ENCODE measurements around the gene OGA. TPM values are rescaled to one million over a fixed set of nuclear protein-coding genes. Genes with fewer than 3 reads are reported as not detected.

OGA gene
- total RNA-seq, 1 experiment from 2014 or later, result 47.6 TPM

DNA sequence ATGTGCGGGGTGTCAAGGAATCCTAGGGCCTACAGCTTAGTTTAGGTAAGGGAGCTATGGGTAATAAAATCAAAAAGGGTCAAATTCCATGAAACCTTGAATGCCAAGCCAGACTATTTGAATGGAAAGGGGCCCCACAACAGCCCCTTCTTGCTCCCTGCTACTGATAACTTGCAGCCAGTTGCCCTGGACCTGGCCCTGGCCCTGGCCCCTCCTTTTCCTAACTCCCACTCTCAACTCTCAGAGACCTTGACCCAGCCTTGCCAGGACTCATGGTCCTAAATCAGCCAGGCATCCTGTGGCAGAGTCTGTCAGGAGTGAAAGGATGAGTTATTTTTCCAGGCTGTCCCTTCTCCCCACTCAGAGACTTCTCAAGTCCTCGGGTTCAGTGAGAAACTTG, 19.5 kb upstream of the OGA start:
- DNase-seq (ENCODE audit: low read depth), result no peak

DNA sequence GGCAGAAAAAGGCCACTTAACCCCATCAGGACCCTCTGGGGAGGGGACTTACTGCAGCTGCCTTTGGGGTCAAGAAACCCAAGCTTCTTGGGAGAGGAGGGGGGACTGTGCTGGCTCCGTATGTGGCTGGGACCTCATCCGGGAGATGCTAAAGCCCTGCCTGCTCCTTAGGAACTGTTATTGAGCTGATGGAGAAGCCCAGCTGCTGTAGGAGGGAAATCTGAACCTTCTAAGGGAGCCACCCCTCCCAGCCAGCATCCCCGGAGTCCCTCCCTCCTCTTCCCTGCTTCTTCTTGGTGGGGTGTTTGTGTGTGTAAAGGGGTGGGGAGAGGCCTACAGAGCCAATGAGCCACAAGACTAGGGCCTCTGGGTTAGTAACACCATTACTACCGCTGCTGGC, 17.1 kb upstream of the OGA start:
- no peak for DNase-seq (ENCODE audit: low read depth)

DNA sequence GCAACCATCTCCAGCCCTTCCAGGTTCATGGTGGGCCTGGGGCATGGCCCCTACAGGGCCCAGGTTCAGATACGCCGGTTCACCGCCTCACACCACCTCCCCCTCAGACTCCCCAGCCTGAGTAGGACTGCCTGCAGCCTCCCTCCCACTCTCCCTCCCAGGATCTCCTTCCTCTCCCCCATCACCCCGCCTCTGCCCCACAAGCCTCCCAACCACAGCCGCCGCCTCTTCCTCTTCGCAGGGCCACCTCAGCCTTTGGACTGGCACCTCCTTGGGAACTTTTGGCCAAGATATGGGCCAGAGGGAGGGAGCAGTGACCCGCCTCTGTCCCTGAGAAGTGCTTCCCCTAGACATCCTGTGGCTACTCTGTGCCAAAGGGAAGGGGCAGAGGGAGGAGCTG, 16.1 kb upstream of the OGA start:
- no peak for DNase-seq (ENCODE audit: low read depth)

DNA sequence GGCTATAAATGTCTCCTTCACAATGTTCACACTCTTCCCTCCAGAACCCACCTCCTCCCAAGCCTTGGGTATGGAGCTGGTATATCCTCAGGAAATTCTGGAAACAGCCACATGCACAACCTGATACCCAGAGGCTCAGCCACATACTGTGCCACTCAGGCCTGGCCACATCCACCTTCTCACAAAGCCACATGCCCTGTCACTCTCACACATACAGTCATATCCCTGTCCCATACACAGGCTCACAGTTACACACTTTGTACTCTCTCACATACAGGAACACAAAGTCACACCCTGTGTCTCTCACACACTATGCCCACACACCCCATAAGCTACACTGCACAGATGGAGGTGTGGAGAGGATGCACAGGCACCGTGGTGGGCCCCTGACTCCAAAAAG, 15.2 kb upstream of the OGA start:
- no peak for DNase-seq (ENCODE audit: low read depth)

DNA sequence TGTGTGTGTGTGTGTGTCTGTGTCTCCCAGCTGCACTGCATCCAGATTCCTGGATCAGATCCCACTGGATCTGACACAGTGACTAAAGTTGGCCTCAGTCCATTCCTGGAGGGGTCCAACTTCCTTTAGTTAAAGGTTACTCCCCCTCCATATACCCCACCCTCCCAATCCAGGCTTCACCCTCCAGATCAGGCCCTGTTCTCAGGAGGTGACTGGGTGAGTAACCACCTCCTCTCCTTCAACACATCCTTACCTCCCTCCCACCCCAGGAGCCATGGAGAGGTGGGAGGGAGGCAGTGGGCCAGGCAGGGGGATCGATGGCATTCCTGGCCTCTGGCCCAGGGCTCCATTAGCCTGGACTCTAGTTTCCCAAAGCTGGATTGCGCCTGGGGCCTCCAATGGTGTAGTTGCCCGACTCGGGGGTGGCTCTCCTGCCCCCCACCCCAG, 14.1 kb upstream of the OGA start:
- DNase-seq (ENCODE audit: low read depth), result no peak

DNA sequence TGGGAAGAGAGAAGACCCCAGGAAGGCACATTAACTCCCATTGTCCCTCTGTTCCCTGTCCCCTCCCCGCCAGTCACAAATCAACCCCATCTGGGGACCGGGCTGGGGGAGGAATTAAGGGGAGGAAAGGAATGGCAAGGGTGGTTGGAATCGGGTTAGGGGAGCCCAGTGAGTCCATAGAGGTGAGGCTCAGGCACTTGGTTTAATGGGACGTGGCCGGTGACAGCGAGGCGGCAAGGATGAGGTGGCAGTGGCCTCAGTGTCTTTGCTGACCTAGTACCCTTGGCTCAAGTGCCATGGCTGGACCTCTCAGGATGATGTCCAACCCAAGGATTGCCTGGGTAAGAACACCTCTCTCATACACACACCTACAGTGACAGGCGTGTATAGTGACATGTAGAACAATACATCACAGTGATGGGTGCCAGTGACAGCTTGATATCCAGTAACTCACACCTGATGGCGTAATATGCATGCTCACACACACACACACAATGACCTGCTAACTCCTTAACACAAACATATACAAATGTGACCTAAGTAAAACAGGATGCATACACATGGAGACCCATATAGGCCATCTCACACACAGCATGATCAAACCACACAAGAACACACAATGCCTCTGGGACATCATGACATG, 13.0 kb upstream of the OGA start:
- DNase-seq (ENCODE audit: low read depth), result no peak

DNA sequence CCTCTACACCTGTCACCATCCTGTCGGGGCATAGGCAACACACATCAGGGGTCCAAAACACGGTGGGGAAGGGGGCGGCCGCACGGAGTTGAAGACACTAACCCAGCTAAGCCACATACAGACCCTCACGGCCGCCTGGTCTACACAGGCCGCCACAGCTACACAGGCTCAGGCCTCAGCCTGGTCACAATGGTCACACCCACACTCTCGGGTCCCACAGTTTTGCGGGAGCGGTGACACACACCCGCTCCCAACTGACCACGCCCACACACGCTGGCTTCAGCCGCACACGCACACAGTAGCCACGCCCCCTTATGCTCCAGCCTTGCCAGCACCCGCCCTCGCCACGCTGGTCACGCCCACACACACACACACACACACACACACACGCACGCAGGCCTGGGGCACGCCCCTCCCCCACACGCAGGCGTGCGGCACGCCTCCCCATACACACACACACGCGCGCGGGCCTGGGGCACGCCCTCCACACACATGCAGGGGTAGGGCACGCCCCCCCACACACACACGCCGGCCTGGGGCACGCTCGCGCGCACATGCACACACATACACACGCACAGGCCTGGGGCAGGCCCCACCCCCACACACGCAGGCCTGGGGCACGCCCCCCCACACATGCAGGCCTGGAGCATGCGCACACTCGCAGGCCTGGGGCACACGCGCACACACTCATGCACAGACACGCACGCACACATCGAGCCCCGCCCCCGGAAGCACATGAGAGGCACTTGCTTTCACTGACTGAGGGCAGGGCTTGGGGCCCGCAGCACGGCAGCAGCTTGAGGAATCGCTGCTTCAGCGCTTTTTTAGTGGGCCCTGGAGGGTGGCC, 12.3 kb upstream of the OGA start:
- DNase-seq (ENCODE audit: low read depth), result peak; percentile 81

DNA sequence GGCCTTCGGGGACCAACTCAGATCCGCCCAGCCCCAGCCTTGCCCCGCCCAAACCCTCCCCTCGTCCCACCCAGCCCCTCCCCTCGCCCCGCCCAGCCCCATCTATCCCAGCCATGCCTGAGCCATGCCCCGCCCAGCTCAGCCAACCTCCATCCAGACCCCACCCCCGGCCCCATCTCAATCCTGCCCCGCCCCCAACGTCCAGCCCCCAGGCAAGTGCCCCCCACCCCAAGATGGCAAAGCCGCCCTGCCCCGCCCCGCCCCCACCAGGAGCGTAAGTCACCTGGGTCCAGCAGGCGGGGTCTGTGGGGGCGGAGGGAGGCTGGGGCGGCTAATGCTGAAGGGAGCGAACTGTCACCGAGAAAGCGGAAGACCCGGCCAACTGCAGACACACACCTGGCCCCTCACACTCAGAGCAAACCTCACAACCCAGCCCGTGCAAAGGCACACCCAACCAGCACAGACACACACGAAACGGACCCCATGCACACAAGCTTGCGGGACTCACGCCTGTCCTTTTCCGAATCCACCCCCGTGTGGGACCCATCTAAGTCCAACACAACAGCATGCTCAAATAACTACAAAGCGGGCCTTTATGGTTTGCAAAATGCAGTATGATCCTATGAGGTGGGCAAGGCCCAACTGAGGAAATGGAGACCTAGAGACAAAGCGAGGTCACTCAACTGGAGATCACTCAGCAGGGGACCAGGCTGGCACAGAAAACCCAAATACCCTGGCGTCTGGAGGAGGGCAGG, 11.5 kb upstream of the OGA start:
- DNase-seq (ENCODE audit: low read depth), result no peak

DNA sequence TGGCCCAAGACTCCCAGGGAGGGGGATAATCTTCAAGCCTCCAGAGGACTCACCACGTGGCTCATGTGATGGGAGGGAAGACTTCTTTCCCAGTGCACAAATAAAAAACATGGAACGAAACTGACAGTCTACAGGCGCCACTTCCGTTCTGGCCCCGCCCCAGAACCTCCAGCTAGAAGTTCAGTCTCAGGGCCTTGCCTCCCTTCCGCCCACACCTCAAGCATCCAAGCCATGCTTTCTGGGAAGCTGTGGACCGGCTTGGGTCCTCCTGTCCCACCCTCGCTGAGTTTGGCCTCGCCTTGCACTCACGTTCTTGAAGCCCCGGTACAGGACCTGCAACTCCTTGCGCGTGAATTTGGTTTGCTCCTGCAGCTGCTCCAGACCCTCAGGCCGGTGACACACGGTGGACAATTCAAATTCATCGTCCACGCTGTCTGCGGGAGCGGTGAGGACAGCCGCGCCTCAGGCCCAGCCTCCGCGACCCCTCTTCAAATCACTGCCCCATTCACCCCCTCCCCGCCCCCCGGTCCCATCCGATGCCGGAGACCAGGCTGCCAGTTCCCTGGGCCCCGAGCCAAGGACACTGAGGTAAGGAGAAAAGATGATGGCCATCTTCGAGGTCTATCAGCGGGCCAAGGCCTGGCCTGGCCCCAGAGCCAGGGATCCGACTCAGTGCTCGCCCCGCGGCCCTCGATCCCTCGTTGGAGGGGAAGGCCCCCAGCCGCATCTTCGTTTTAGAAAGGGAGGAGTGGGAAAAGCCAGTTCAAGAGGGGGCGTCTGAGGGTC, 10.7 kb upstream of the OGA start:
- DNase-seq (ENCODE audit: low read depth), result no peak

DNA sequence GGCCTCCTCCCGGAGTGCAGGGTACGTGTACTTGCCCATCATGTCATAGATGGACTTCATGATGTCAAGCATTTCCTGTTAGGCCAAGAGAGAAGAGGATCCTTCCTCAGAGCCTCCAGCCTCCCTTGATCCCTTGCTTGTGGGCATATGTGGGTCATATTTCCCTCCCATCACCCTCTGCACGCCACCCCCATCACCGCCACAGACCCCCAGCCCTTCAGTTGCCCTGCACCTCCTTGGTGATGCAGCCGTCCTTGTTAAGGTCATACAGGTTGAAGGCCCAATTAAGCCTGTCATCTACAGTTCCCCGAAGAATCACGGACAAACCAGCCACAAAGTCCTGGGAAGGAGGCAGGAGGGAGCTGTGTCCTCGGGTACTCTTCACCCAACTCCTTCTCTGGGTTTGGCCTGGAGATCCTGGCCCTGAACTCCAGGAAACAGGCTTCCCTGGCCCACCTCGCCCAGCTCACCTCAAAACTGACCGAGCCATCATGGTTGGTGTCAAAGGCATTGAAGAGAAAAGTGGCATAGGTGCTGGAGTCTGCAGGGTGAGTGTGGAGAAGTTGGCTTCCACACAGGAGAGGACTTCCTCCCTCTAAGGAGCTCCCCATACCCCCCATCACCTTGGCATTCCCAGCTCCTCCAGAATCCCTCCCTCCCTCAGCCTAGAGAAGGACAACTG, 9.8 kb upstream of the OGA start:
- no peak for DNase-seq (ENCODE audit: low read depth)

DNA sequence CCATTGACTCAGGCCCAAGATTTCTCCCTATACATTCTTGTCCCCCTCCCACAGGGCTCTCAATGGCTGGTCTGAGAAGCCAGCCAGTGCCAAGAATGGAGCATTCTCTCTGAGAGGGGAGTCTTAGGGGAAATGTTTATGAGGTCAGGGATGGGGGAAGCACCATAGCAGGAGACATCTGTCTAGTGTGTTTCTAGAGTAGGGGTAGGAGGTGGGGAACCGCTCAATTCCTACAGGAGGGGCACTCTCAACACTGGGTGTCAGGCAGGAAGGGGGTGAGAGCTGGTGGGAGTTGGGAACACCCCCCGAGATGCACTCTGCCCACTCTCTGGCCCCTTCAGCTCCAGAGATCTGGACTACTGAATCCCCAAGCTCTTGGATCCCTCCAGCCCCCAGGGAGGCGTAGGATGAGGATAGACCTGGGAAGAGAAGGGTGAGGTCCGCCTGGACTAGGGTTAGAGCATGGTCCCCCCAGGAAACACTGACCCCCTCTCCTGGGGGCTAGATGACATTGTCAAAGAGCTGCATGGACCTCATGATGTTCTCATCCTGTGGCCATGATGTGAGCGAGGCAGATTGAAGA, 8.7 kb upstream of the OGA start:
- DNase-seq (ENCODE audit: low read depth), result no peak

DNA sequence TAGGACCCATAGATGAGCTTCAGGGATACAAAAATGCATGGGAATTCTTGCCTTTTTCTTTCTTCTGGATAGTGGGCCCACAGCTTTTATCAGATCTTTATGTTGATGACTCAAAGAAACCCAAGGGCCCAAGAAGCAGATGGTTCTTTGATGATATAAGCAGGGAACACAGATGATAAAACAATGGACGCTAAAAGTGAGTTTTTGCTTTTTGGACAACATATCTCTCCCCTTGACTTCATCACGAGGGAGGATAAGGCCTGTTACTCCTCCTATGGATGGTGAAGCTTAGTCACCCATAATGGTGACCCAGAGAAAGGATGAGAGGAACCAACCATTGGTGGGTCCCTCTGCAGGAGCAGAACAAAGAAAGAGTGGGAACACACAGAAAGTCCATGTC, 6.5 kb upstream of the OGA start:
- no peak for DNase-seq (ENCODE audit: low read depth)

DNA sequence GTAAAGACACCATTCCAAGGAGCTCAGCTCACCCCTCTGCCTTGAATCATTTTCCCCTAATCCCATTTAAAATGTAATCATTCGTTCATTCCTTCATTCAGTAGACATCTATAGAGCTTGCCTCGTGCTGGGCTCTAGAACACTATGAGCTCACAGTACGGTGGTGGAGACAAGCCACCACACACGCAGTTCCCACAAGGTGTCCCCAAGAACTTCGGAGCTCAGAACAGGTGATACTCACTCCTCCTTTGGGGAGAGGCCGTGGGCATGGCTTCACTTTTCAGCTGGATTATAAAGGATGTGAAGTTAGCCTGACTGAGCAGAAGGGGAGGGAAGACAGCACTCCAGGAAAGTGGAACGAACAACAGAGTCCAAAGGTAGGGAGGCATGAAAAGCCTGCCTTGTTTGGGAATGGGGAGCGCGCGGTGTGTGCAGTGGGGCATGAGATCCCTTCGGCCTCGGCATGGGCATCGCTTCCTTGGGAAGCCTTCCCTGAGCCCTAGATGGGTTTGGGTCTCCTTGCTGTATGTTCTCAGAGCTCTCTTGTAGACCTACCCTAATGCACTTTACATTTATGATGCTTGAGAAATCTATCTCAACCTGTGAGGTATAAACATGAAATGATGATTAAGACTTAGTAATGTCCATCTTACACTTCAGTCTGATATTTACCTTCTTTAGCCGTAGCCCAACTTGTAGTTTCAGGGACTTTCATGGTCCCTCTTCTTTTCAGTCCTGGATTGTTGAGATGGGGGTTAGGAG, 809 bp upstream of the OGA start:
- no peak for DNase-seq (ENCODE audit: low read depth)

DNA sequence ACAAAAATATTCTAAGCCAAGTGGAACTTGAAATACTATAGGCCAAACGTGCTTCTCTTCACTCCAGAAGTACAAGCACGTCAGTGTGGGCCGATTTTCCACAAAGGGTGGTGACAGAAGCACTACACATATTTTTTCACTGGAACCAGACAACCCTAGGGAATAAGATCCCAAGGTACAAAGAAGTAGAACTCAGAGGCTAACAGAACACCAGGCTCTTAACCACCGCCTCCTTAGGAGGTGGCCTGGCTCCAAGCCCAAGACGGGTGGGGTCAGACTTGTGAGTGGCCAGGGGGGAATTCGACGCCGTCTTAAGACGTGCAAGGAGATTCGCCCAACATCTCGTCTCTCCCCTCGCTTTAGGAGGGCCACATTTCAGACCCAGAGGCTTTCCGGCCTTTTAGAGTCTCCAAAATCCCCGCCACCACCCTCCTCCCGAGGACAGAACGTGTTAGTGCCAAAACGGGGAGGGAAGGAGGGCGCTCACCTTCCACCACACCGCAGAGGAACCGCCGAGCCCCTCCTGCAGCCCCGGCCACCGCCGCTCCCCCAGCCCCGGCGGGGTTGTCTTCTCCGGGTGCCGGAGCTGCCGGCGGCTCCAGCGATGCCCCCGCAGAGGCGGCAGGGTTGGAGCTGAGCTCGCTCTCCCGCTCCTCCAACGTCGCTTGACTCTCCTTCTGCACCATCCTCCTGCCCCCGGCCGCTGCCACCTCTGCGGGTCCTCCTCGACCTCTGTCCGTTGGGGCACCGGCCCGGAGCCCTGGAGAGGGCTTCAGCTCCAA, 716 bp downstream of the OGA start:
- DNase-seq (ENCODE audit: low read depth), result peak; percentile 84

DNA sequence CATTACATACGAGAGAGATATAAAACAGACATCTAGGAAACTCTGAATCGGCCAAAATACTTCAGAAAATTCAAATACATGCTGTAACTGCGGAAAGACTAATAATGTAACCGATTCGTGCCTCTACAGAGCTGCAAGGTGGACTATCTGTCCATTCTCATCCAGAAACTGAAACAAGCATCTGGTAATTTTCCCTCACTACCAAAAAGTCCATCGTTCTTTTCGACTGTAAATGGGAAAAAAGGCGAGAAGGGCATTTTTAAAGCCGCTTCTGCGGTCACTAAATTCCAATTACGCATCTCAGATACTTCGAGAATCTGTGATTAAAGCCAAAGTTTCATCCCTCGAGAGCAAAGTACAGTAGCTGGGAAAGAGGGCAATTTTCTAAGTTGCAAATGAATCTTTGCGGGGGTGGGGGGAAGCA, 1.3 kb downstream of the OGA start:
- no peak for DNase-seq (ENCODE audit: low read depth)

DNA sequence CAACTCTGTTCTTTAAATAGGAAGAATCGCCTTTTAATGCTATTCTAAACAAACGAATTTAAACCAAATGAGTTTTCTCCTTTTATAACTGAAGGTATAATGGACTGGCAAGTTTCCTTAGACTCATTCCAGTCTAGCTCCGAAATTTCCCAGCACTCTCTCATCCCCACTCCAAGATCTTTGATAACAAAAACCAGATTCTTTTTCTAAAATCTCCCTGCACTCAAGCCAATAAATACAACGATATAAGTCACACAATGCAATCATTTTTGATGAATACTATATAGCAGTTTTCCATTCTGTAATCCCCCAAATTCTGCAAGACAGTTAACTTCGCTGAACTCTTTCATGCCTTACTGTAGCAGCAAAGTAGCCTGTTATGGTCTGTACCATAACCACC, 1.9 kb downstream of the OGA start:
- DNase-seq (ENCODE audit: low read depth), result no peak

DNA sequence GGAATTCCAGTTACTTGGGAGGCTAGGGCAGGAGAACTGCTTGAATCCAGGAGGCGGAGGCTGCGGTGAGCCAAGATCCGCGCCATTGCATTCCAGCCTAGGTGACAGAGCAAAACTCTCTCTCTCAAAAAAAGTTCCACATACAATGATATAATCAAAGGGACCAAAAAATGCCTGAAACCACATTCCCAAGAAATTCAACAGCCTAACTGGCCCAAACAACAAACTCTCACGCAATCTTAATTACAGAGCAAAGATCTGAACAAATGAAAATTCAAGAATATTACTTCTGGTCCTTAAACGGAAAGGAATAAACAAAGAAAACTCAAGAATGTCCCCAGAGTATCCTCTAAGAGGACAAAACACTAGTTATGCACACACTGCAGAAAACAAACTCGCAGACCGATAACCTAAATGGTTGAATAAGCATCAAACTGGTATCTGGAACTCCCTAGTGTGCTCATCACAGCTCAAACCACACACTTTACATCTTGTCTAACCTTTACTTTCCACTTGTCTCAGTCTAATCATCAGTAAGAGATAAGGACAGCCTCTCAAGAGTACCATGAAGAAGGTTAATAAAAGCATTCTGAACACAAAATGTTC, 3.7 kb downstream of the OGA start:
- DNase-seq (ENCODE audit: low read depth), result no peak

DNA sequence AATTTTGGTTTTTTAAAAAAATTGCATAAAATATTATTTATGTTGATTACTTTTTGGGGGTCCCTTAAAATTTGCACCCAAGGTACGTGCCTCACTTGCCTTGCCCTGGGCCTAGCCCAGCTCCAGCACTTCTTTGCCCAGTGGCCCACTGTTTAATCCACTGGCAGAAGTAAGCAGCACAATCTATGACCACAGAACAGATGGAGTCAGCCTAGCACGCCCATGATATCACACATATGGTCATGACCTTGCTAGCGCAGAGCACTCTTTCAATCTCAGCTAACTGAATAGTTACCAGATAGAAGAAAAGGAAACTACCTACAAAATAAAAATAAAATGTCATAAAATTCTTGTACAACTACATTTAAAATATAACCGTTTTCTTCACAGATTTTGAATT, 5.6 kb downstream of the OGA start:
- DNase-seq (ENCODE audit: low read depth), result no peak

DNA sequence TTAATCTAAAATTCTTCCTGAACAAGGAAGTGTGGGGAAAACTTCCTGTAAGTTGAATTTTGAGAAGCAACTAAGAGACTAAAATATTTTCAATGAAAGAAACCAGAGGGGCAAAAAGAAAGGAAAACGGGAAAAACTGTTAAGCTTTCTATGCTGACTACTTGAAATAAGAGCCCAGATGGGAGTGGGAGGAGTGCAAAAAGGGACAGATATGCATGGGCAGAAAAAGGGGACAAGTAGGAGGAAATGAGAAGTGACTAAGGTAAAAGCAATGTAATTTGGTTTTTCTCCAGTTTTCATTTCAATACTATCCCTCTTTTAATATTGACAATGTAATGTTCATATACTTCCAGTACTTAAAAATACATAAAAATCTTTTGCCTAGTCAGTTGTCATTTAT, 11.1 kb downstream of the OGA start:
- no peak for DNase-seq (ENCODE audit: low read depth)
